CD4-positive, alpha-beta T cell treated with Interleukin-6 for 4 hours (primary cell): Measurements from ENCODE around the gene NHP2.
A peak's percentile ranks its signal among the peaks of the same experiment; 100 is the strongest.

Source experiments
- DNase-seq: peaks from one replicate; pipeline ENCODE4 v3.0.0-alpha.2; 2020; ENCODE audit warnings: mixed read lengths

Gene NHP2

GRCh38 chr5:178174456-178174855 is 20.8 kb upstream of the NHP2 start:
- DNase-seq, result no peak

GRCh38 chr5:178170455-178170854 is 16.8 kb upstream of the NHP2 start:
- DNase-seq, result no peak

- no peak for DNase-seq
These were observed 11.9 kb upstream of the NHP2 start for GRCh38 chr5:178165581-178165980.

GRCh38 chr5:178163772-178164735 is 10.4 kb upstream of the NHP2 start:
- peak; percentile 91 for DNase-seq

- no peak for DNase-seq
These were observed 8.8 kb upstream of the NHP2 start for GRCh38 chr5:178162481-178162880.

GRCh38 chr5:178160176-178160575 is 6.5 kb upstream of the NHP2 start:
- DNase-seq, result no peak

- DNase-seq, result no peak
These were observed 1.4 kb upstream of the NHP2 start for GRCh38 chr5:178155065-178155464.

GRCh38 chr5:178152491-178153444 is 917 bp downstream of the NHP2 start:
- DNase-seq, result no peak

- DNase-seq, result no peak
These were observed 2.5 kb downstream of the NHP2 start for GRCh38 chr5:178150977-178151734.

GRCh38 chr5:178149199-178149932 is 4.3 kb downstream of the NHP2 start:
- no peak for DNase-seq

- DNase-seq, result no peak
These were observed 6.3 kb downstream of the NHP2 start for GRCh38 chr5:178147406-178147805.

- DNase-seq, result peak; percentile 85
These were observed 7.5 kb downstream of the NHP2 start for GRCh38 chr5:178145965-178146820.

GRCh38 chr5:178143901-178144300 is 9.8 kb downstream of the NHP2 start:
- no peak for DNase-seq

GRCh38 chr5:178143246-178143645 is 10.4 kb downstream of the NHP2 start:
- DNase-seq, result no peak

- DNase-seq, result no peak
These were observed 11.0 kb downstream of the NHP2 start for GRCh38 chr5:178142642-178143041.

- no peak for DNase-seq
These were observed 12.1 kb downstream of the NHP2 start for GRCh38 chr5:178141550-178141949.

GRCh38 chr5:178137991-178138390 is 15.7 kb downstream of the NHP2 start:
- no peak for DNase-seq

GRCh38 chr5:178136990-178137389 is 16.7 kb downstream of the NHP2 start:
- DNase-seq, result no peak

- no peak for DNase-seq
These were observed 22.2 kb downstream of the NHP2 start for GRCh38 chr5:178131446-178131996.

- DNase-seq, result peak; percentile 86
These were observed 22.9 kb downstream of the NHP2 start, which contains the start of gene RMND5B for GRCh38 chr5:178130576-178131445. Gene RMND5B (plus strand): TSS chr5:178131014. CDS start chr5:178138120, 7,106 bp downstream.
